Muscle layer of duodenum (tissue), 2 donors: ENCODE results near the gene NAA10.

Experiments used
- H3K27ac ChIP-seq: one replicate; pipeline ENCODE4 v1.7.0; 2013; ENCODE audit warnings: mild to moderate bottlenecking, low read length
- H3K27me3 ChIP-seq: one replicate; pipeline ENCODE4 v1.7.0; 2013; ENCODE audit warnings: low read depth, mild to moderate bottlenecking, control low read depth, low read length
- H3K36me3 ChIP-seq, 2 donors: one replicate each; pipeline ENCODE4 v1.7.0; 2013; ENCODE audit warnings: low read length in 2 of 2, control low read depth in 1 of 2, mild to moderate bottlenecking in 1 of 2; ENCODE audit not compliant: insufficient read depth in 2 of 2, control insufficient read depth in 1 of 2
- H3K4me1 ChIP-seq, 2 donors: one replicate each; pipeline ENCODE4 v1.7.0; 2013; ENCODE audit warnings: low read length in 2 of 2, mild to moderate bottlenecking in 2 of 2, control low read depth in 1 of 2, moderate library complexity in 1 of 2; ENCODE audit not compliant: insufficient read depth in 2 of 2, control insufficient read depth in 1 of 2
- H3K4me3 ChIP-seq, 2 donors: one replicate each; pipeline ENCODE4 v1.7.0; 2013; ENCODE audit warnings: low read length in 2 of 2, low read depth in 1 of 2, mild to moderate bottlenecking in 1 of 2
- H3K9me3 ChIP-seq, 2 donors: one replicate each; pipeline ENCODE4 v1.7.0; 2013; ENCODE audit warnings: low read length in 2 of 2, control low read depth in 1 of 2, mild to moderate bottlenecking in 1 of 2; ENCODE audit not compliant: control insufficient read depth in 1 of 2
- donor health status: healthy.

The NAA10 gene

DNA sequence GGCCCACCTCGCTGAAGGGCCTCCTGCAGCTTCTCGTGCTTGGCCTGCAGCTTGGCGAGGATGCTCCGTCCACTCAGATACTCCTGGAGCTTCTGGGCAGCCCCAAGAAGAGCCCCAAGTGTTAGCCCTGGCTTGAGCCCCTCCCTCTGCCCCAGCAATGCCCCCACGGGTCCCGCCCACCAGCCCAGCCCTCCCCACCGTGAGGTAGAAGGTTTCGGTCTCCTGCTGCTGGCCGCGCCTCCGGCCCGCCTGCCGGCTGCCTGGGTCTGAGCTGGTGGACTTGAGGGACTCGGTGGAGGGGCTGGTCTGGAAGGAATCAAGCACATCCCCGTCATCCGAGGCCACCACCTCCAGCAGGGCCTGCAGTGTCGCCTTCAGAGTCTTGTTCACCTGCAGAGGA is 21.6 kb downstream of the NAA10 start:
- H3K4me1 ChIP-seq = no peaks in the 10 kb centered on the region
- H3K36me3 ChIP-seq = no peaks in the 10 kb centered on the region
- H3K27ac ChIP-seq = no peak overlapping the region
- H3K4me3 ChIP-seq = no peak overlapping the region
- no peaks in the 10 kb centered on the region for H3K9me3 ChIP-seq
- no peaks in the 10 kb centered on the region for H3K27me3 ChIP-seq

DNA sequence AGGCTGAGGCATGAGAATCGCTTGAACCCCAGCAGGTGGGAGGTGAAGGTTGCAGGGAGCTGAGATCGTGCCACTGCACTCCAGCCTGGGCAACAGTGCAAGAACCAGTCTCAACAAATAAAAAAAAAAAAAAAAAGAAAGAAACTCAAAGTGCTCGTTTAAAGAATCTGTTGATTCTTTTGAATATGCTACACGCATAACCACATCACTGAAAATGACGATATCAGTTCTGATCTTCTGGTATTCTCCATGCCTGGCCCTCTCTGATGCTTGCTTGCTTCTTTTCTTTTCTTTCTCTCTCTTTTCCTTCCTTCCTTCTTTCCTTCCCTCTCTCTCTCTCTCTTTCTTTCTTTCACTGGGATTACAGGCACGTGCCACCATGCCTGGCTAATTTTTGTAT is 23.0 kb downstream of the NAA10 start:
- Histone ChIP-seq H3K9me3 (no peaks in the 10 kb centered on the region), H3K27me3 (no peaks in the 10 kb centered on the region), H3K36me3 (no peaks in the 10 kb centered on the region), H3K4me3 (no peak overlapping the region), H3K27ac (no peak overlapping the region), H3K4me1 (no peaks in the 10 kb centered on the region)

DNA sequence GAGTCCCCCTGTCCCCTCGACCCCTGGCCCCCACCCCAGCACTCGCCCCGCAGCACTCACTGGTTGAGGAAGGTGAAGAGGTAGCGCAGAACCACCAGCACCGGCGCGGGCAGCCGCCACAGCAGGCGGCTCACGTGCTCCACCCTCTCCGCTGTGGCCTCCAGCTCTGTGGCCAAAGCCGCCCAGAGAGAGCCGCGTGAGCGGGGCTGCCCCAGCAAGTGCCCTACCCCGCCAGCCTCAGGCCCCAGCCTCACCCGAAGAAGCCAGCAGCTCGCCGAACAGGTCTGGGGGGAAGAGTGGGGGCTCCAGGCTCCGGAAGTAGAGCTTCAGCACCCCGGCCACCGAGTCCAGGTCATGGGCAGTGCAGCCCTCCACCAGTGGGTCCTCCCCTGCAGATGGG is 24.4 kb downstream of the NAA10 start:
- Histone ChIP-seq H3K9me3 (no peaks in the 10 kb centered on the region), H3K27me3 (no peaks in the 10 kb centered on the region), H3K4me3 (no peak overlapping the region), H3K4me1 (no peaks in the 10 kb centered on the region), H3K36me3 (no peaks in the 10 kb centered on the region), H3K27ac (no peak overlapping the region)

- no peaks in the 10 kb centered on the region for H3K9me3 ChIP-seq
- H3K27me3 ChIP-seq = no peaks in the 10 kb centered on the region
- no peak overlapping the region for H3K4me3 ChIP-seq
- H3K27ac ChIP-seq = no peak overlapping the region
- H3K4me1 ChIP-seq = no peaks in the 10 kb centered on the region
- H3K36me3 ChIP-seq = no peaks in the 10 kb centered on the region
These were observed 24.9 kb downstream of the NAA10 start for GRCh38 chrX:153909980-153910360.

GRCh38 chrX:153909024-153909979 is 25.5 kb downstream of the NAA10 start:
- no peak overlapping the region for H3K4me3 ChIP-seq
- no peak overlapping the region for H3K27ac ChIP-seq
- no peaks in the 10 kb centered on the region for H3K9me3 ChIP-seq
- H3K27me3 ChIP-seq = no peaks in the 10 kb centered on the region
- no peaks in the 10 kb centered on the region for H3K36me3 ChIP-seq
- H3K4me1 ChIP-seq = peaks cover 0 to 4% of the 10 kb centered on the region in 2 donors

DNA sequence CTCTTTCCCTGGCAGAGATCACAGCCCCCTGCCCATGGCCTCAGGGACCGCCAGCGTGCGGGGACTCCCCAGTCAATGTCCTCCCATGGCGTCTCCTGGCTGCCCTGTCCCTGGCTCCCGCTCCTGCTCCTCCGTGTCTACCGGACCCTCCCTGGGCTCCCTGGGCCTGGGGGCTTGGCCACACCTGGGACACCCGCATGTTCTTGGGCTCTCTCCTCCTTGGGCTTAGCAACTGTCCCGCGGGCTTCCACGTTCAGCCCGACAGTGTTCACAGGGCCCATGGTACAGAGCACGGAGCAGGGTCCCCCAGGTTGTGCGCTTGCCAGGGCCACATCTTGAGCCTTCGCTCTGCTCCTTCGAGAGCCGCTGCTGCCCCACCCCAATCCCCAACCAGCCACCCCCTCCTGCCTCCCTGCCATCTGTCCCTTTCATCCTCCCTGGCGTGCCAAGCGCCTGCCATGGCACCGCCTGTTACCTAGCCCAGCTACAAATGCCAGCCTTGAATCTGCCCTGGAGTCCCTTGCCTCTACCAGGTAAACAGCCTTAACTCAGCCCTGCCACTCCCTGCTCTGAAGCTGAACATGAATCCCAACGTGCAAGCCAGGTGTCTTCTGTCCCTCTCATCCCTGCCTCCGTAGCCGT is 26.5 kb downstream of the NAA10 start:
- Histone ChIP-seq H3K9me3 (no peaks in the 10 kb centered on the region), H3K27ac (no peak overlapping the region), H3K4me1 (peaks cover 0 to 11% of the 10 kb centered on the region in 2 donors), H3K4me3 (no peak overlapping the region), H3K36me3 (no peaks in the 10 kb centered on the region), H3K27me3 (no peaks in the 10 kb centered on the region)

DNA sequence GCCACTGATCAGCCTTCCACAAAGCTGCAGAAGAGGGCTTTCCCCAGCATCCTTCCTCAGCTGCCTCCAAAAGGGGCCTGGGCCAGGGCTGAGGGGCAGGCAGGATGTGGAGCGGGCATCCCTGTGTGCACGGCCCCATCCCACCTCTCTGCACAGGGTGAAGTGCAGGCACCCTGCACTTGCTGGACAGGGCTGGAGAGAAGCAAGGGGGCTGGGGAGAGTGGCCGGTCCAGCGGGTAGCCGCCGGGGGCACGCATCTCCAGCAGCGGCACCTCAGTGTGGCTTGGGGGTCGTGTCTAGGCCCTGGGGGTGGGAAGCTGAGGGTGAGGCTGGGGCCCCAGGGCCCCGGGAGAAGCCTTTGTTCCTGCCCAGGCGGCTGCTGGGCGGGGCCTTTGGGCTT is 27.4 kb downstream of the NAA10 start:
- Histone ChIP-seq H3K27ac (no peak overlapping the region), H3K9me3 (no peaks in the 10 kb centered on the region), H3K4me1 (peaks cover 0 to 16% of the 10 kb centered on the region in 2 donors), H3K27me3 (no peaks in the 10 kb centered on the region), H3K4me3 (no peak overlapping the region), H3K36me3 (no peaks in the 10 kb centered on the region)

- H3K27ac ChIP-seq = no peak overlapping the region
- no peaks in the 10 kb centered on the region for H3K27me3 ChIP-seq
- no peaks in the 10 kb centered on the region for H3K36me3 ChIP-seq
- H3K4me3 ChIP-seq = no peak overlapping the region
- H3K9me3 ChIP-seq = no peaks in the 10 kb centered on the region
- H3K4me1 ChIP-seq = peaks cover 0 to 27% of the 10 kb centered on the region in 2 donors
These were observed 28.5 kb downstream of the NAA10 start for GRCh38 chrX:153906126-153906917.

DNA sequence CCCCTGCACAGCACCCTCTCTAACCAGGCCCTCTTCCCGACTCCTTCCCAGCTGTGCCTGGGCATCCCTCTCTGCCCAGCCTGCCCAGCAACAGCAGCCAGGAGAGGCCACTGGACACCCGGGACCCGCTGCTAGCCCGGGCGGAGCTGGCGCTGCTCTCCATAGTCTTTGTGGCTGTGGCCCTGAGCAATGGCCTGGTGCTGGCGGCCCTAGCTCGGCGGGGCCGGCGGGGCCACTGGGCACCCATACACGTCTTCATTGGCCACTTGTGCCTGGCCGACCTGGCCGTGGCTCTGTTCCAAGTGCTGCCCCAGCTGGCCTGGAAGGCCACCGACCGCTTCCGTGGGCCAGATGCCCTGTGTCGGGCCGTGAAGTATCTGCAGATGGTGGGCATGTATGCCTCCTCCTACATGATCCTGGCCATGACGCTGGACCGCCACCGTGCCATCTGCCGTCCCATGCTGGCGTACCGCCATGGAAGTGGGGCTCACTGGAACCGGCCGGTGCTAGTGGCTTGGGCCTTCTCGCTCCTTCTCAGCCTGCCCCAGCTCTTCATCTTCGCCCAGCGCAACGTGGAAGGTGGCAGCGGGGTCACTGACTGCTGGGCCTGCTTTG is 29.2 kb downstream of the NAA10 start:
- H3K27me3 ChIP-seq = no peaks in the 10 kb centered on the region
- no peak overlapping the region for H3K27ac ChIP-seq
- no peak overlapping the region for H3K4me3 ChIP-seq
- peaks cover 0 to 31% of the 10 kb centered on the region in 2 donors for H3K4me1 ChIP-seq
- H3K9me3 ChIP-seq = no peaks in the 10 kb centered on the region
- H3K36me3 ChIP-seq = no peaks in the 10 kb centered on the region

DNA sequence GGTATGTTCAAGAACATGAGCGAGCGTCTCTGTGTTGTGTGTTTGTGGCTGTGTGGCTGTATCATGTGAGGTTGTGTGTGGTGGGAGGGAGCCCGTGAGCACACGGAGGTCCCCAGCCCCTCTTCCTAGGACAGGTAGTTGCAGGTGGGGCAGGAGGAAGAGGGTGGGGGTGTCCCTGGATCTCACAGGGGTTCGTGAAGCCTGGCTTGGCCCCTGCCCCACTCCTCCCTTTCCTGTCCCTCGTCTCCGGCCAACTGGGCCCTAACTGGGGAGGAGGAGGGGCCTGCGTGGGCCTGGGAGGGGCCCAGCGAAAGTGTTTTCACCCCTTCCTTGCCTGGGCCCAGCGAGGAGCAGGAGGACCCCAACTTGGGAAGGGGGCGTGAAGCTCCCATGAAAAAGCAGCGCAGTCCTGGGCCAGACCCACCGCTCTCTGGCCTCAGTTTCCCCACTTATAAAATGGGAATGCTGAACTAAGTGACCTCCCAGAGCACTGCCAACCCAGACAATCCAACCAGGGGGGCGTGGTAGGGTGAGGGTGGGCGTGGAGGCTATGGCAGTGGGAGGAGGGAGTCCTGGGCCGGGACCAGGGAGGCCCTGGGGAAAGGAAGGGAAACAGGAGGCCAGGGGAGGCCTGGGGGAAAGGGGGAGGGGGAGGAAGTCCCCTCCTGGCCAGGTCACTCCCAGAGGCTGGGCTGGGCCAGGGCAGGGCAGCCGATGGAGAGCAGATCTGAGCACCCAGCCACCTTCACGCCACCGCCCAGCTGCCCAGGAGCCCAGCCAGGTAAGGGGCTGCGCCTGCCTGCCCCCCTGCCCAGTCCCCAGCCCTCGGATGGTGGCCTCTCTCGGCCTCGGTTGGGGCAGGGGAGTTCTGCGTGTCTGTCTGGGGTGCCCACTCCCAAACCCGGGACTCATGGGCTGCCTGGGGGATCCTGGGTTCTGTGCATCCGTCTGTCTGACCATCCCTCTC is 30.6 kb downstream of the NAA10 start, which contains the start of gene AVPR2:
AVPR2 (plus strand) TSS at position 683 of the 967 bp plus-strand sequence. CDS start 473 bp downstream, outside the sequence.
- Histone ChIP-seq H3K27ac (no peak within 1 kb of the TSS), H3K9me3 (no peaks in the 10 kb centered on the region), H3K4me3 (no peak within 1 kb of the TSS), H3K27me3 (no peaks in the 10 kb centered on the region), H3K36me3 (no peaks in the 10 kb centered on the region), H3K4me1 (peaks cover 0 to 31% of the 10 kb centered on the region in 2 donors)
